ENCODE measurements around the gene CAPN9.

DNA sequence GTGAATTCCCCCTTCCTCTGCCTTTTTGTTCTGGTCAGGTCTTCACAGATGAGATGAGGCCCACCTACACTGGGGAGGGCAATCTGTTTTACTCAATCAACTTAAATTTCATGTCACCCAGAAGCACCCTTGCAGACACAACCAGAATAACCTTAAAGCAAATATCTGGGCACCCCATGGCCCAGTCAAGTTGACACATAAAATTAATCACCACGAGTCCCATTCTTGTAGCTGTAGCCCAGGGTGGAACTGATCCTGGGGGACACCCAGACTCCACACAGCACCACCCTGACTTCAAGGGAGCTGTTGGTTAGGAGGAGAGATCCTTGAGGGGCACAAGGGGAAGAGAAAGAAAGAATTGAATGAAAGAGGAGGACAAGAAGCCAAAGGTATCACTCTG lies 23.1 kb downstream of the CAPN9 start:
- TF ChIP-seq POLR2AphosphoS5 (IDR thresholded peaks at IDR 0.05), result no peak
- TF ChIP-seq, protein P1, sequence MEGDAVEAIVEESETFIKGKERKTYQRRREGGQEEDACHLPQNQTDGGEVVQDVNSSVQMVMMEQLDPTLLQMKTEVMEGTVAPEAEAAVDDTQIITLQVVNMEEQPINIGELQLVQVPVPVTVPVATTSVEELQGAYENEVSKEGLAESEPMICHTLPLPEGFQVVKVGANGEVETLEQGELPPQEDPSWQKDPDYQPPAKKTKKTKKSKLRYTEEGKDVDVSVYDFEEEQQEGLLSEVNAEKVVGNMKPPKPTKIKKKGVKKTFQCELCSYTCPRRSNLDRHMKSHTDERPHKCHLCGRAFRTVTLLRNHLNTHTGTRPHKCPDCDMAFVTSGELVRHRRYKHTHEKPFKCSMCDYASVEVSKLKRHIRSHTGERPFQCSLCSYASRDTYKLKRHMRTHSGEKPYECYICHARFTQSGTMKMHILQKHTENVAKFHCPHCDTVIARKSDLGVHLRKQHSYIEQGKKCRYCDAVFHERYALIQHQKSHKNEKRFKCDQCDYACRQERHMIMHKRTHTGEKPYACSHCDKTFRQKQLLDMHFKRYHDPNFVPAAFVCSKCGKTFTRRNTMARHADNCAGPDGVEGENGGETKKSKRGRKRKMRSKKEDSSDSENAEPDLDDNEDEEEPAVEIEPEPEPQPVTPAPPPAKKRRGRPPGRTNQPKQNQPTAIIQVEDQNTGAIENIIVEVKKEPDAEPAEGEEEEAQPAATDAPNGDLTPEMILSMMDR (IDR thresholded peaks at IDR 0.05), result no peak
